ENCODE data around the gene RBMS3. TPM values are rescaled to one million over a fixed set of nuclear protein-coding genes. Genes with fewer than 3 reads are reported as not detected.

Gene RBMS3
- total RNA-seq, 1 donor from 2014 or later = 3.8 TPM

DNA sequence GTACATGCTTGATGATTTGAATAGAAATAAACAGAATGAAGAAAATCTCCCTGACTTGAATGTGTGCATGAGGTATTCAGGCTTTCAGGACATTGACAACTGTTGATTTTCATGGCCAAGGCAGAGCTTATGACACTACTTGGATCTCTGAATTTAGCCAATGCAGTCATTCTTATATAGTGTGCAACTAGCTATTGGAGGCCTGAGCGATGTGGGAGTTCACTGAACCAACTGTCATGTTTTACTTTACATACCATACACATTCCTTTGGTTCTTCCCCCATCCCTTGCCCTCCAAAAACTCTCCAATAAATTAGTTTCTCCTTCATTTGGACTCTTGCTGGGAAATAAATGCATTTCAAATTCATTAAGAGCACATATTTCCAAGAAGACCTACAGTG lies 460.4 kb downstream of the RBMS3 start:
- TF ChIP-seq, protein P1, sequence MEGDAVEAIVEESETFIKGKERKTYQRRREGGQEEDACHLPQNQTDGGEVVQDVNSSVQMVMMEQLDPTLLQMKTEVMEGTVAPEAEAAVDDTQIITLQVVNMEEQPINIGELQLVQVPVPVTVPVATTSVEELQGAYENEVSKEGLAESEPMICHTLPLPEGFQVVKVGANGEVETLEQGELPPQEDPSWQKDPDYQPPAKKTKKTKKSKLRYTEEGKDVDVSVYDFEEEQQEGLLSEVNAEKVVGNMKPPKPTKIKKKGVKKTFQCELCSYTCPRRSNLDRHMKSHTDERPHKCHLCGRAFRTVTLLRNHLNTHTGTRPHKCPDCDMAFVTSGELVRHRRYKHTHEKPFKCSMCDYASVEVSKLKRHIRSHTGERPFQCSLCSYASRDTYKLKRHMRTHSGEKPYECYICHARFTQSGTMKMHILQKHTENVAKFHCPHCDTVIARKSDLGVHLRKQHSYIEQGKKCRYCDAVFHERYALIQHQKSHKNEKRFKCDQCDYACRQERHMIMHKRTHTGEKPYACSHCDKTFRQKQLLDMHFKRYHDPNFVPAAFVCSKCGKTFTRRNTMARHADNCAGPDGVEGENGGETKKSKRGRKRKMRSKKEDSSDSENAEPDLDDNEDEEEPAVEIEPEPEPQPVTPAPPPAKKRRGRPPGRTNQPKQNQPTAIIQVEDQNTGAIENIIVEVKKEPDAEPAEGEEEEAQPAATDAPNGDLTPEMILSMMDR (IDR thresholded peaks at IDR 0.05; ENCODE audit: unreplicated experiment) = no peak
- Mint-ChIP-seq H3K36me3 (ENCODE audit: insufficient read depth) (no peaks in the 10 kb centered on the region), H3K9me3 (ENCODE audit: low read depth) (no peaks in the 10 kb centered on the region), H3K4me1 (ENCODE audit: low read depth) (peaks cover 9% of the 10 kb centered on the region), H3K27ac (no peak overlapping the region), H3K4me3 (ENCODE audit: low read depth) (no peak overlapping the region), H3K27me3 (no peaks in the 10 kb centered on the region)
- no peak for DNase-seq (ENCODE audit: low spot score, unreplicated experiment)

DNA sequence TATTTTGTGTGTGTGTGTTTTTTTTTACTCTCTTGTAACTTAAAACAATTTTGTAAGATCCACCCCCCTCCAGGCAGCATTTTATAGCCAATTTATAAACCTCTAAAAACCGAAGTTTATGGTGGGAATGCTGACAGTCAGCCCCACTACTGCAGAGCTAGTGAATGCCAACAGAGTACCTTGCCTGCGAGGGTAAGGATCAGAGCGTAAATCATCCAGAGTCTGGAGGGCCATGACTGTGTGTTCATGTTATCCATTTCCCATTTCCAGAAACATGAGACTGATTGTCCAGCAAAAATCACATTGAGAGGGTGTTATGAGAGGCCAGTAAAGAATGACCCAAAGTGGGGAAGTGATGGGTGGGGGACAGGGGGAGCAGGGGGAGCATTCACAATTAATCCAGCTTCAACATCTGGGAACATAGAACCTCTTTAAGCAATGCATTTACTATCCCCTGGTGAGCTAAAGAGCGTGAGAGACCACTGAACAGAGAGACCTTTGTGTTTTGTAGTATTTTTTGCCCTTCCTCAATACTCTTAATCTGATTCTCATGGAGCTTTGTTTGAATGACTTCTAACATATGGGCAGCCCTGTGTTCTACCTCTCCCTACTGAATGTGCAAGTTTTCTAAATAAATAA lies 464.5 kb downstream of the RBMS3 start:
- no peak overlapping the region for H3K27ac Mint-ChIP-seq
- H3K9me3 Mint-ChIP-seq (ENCODE audit: low read depth) = no peaks in the 10 kb centered on the region
- no peak overlapping the region for H3K4me3 Mint-ChIP-seq (ENCODE audit: low read depth)
- H3K36me3 Mint-ChIP-seq (ENCODE audit: insufficient read depth) = no peaks in the 10 kb centered on the region
- no peaks in the 10 kb centered on the region for H3K27me3 Mint-ChIP-seq
- DNase-seq (ENCODE audit: low spot score, unreplicated experiment) = no peak
- TF ChIP-seq, protein P1 (IDR thresholded peaks at IDR 0.05; ENCODE audit: unreplicated experiment) = no peak
- H3K4me1 Mint-ChIP-seq (ENCODE audit: low read depth) = peaks cover 17% of the 10 kb centered on the region

DNA sequence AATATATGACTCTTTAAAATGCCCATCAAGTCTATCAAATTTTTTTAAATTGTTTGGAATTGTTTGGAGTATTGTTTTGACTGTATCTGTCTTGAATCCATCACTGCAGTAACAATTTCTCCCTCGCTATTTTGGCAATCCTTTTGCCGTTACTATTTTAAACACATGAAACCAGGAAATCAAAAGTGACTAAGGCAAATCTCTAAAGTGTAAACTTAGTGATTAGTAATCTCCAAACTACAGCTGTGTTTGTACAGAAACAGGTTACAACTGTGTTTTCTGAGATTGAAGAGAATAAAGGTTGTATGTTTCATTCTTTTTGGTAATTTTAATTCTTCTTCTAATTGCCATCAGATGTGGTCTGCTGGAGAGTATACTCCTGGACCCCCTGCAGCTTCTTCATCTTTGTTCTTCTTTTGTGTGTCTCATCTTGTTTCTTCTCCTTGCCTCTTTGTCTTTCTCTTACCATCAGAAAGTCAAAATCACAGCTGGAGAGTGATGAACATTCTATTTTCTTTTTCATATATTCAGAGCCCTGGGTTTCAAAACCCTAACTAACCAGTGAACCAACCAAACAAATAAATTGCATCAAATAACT lies 465.4 kb downstream of the RBMS3 start:
- H3K36me3 Mint-ChIP-seq (ENCODE audit: insufficient read depth) = no peaks in the 10 kb centered on the region
- H3K27me3 Mint-ChIP-seq = no peaks in the 10 kb centered on the region
- no peaks in the 10 kb centered on the region for H3K9me3 Mint-ChIP-seq (ENCODE audit: low read depth)
- H3K27ac Mint-ChIP-seq = no peak overlapping the region
- H3K4me1 Mint-ChIP-seq (ENCODE audit: low read depth) = peaks cover 17% of the 10 kb centered on the region
- TF ChIP-seq, protein P1 (IDR thresholded peaks at IDR 0.05; ENCODE audit: unreplicated experiment) = no peak
- no peak overlapping the region for H3K4me3 Mint-ChIP-seq (ENCODE audit: low read depth)
- DNase-seq (ENCODE audit: low spot score, unreplicated experiment) = no peak

DNA sequence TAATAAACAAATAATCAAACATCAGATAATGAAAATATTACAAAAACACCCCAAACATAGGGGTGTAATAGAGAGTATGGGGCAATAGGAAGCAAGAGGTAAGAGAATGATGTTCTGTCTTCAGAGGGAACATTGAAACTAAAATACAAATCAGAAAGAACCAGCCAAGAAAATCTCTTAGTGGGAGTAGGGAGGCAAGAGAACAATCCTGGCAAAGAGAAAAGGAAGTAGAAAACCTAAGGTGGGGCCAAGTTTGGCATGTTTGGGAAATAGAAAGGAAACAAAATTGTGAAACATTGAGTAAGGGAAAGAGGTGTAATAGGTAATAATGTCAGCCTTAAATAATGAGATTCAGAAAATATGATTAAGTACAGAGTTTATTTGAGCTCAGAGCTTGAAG lies 467.1 kb downstream of the RBMS3 start:
- Mint-ChIP-seq H3K27ac (no peak overlapping the region), H3K4me1 (ENCODE audit: low read depth) (peaks cover 21% of the 10 kb centered on the region), H3K36me3 (ENCODE audit: insufficient read depth) (no peaks in the 10 kb centered on the region), H3K9me3 (ENCODE audit: low read depth) (no peaks in the 10 kb centered on the region), H3K4me3 (ENCODE audit: low read depth) (no peak overlapping the region), H3K27me3 (no peaks in the 10 kb centered on the region)
- TF ChIP-seq, protein P1 (IDR thresholded peaks at IDR 0.05; ENCODE audit: unreplicated experiment) = no peak
- no peak for DNase-seq (ENCODE audit: low spot score, unreplicated experiment)

DNA sequence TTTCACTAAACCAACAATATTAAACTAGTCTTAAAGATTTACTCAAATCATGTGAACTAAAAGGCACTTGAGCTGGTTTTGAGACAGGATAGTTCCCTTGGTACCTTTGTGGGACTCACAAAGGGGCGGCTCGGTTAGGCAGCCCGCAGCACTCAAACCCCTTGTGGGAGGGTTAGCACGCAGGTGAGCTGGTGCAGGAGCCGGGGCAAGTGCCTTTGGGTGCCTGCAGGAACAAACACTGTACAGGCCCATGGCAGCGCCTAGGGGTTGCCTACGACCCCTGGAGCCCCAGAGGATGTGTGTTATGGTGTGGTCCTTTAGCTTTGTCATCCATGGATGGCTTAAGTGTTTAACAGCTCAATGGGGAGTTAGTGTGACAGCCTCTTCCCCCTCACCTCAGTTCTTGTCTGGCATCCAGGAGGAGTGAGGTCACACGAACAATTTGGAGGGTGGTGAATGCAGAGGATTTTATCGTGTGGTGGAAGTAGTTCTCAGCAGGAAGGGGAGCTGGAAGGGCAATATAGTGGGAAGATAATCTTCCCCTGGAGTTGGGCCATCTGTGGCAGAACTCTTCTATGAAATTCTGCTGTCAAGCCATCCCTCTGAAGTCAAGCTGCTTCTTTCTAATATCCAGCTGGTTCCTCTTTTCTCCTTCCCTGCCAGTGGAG lies 470.9 kb downstream of the RBMS3 start:
- Mint-ChIP-seq H3K9me3 (ENCODE audit: low read depth) (no peaks in the 10 kb centered on the region), H3K4me1 (ENCODE audit: low read depth) (peaks cover 17% of the 10 kb centered on the region), H3K4me3 (ENCODE audit: low read depth) (no peak overlapping the region), H3K36me3 (ENCODE audit: insufficient read depth) (no peaks in the 10 kb centered on the region), H3K27ac (no peak overlapping the region), H3K27me3 (no peaks in the 10 kb centered on the region)
- DNase-seq (ENCODE audit: low spot score, unreplicated experiment) = no peak
- TF ChIP-seq, protein P1 (IDR thresholded peaks at IDR 0.05; ENCODE audit: unreplicated experiment) = no peak
